Ovary (tissue), 9 donors: Measurements from ENCODE around the gene PES1. TPM values are rescaled to one million over a fixed set of nuclear protein-coding genes. Genes with fewer than 3 reads are reported as not detected.
"Not testable (repeated sequence)": the region's sequence is repeated elsewhere in the genome, so short reads cannot be mapped to it uniquely, and the experiment has no call there.

ENCODE experiments used
- DNase-seq, 5 donors: peaks; one replicate each; pipeline ENCODE4 v3.0.0-alpha.2; 2019 to 2020
- H3K27ac ChIP-seq, 2 donors: fragments of 200-600 bp; one replicate each; pipeline versions ENCODE4 v1.5.1 to v1.8.0; 2019 to 2022
- H3K27me3 ChIP-seq: fragments of 200-600 bp; one replicate; pipeline ENCODE4 v1.8.0; 2022
- H3K36me3 ChIP-seq: fragments of 200-600 bp; sonication (generic); one replicate; pipeline ENCODE4 v1.5.1; 2019
- H3K4me1 ChIP-seq: one replicate; pipeline ENCODE4 v1.8.1; 2013; ENCODE audit warnings: mild to moderate bottlenecking, moderate library complexity; ENCODE audit not compliant: insufficient read depth
- H3K4me3 ChIP-seq: fragments of 200-600 bp; sonication (generic); one replicate; pipeline ENCODE4 v1.5.1; 2017
- H3K9me3 ChIP-seq, 2 donors: fragments of 200-600 bp in 1 of 2; sonication (generic) in 1 of 2; one replicate each; pipeline versions ENCODE4 v1.5.1 to v1.8.1; 2013 to 2019; ENCODE audit warnings: mild to moderate bottlenecking in 1 of 2, moderate library complexity in 1 of 2
- EP300 ChIP-seq: sonication (generic); formaldehyde crosslinking; IDR thresholded peaks from one replicate; pipeline ENCODE4 v1.6.1; 2017; ENCODE audit warnings: antibody characterized with exemption
- POLR2A ChIP-seq: fragments of 450-650 bp; IDR thresholded peaks from one replicate; pipeline ENCODE4 v1.6.1; 2017; ENCODE audit warnings: antibody characterized with exemption, mild to moderate bottlenecking, moderate library complexity
- WGBS, 3 donors: extraction: QIAGEN DNeasy Blood & Tissue Kit in 1 of 3; methylation state at CpG; one replicate each; pipeline versions ENCODE4 v1.1.5 to v1.1.7; 2013 to 2017; 5-methylcytosine and 5-hydroxymethylcytosine counted together
- intact Hi-C, 4 donors: fragments of 100-400 bp; cut with DNase I; formaldehyde crosslinking; loops; one replicate each; pipeline versions ENCODE4 v1.11.0 to v1.15.1; 2022 to 2023
- polyA plus RNA-seq, 2 donors: library from polyadenylated mRNA; stranded (reverse); fragments of 200-250 nt in 1 of 2; fragments of 350-450 nt in 1 of 2; fragmentation: Illumina TruSeq in 1 of 2; extraction: RNeasy Lipid Tissue Mini Kit (QIAGEN cat#74804) in 1 of 2; gene quantifications; one replicate each; pipeline ENCODE4 v1.2.3, GENCODE V29; 2013 to 2014
- total RNA-seq, 7 donors: library from RNA; depleted of rRNA in 2 of 7; stranded (reverse); fragments of >200 nt in 2 of 7; fragmentation: NEBNext Ultra II Directional in 3 of 7; extraction: Animal tissue kit (Norgen Biotek cat#: 25700) in 3 of 7; gene quantifications; one replicate each; pipeline versions ENCODE4 v1.1.0 to v1.2.4, GENCODE V29; 2016 to 2023
- TF ChIP-seq, protein P1 (sequence below), 3 donors: fragments of 450-650 bp in 2 of 3; fragments of 200-600 bp in 1 of 3; IDR thresholded peaks; one replicate each; pipeline versions ENCODE4 v1.5.1 to v1.8.0; 2016 to 2022; ENCODE audit warnings: antibody characterized with exemption in 3 of 3, mild to moderate bottlenecking in 1 of 3
- donor health status: DM: no; HTN: no; CAD: no; lungs with moderate emphysema.
- donor health status: DM: no; HTN: no; CAD: no.
- donor health status: Bipolar disorder and iron deficiency.
- donor health status: DM: yes; HTN: yes; CAD: no.
- donor health status: DM: no; HTN: no; CAD: no.
- donor health status: DM: yes; HTN: yes; CAD: no.

The PES1 gene
- total and polyA plus RNA-seq, 9 donors, result 29.0 to 82.3 (median 62.5) TPM

- intact Hi-C loops, result no loop called here
- Histone ChIP-seq H3K4me1 (no peaks in the 10 kb centered on the region), H3K9me3 (no peaks in the 10 kb centered on the region), H3K4me3 (peak overlapping the region; percentile 31), H3K27ac (peak overlapping the region in 1 of 2 donors; percentile 4), H3K27me3 (no peaks in the 10 kb centered on the region), H3K36me3 (no peaks in the 10 kb centered on the region)
- TF ChIP-seq, protein P1, sequence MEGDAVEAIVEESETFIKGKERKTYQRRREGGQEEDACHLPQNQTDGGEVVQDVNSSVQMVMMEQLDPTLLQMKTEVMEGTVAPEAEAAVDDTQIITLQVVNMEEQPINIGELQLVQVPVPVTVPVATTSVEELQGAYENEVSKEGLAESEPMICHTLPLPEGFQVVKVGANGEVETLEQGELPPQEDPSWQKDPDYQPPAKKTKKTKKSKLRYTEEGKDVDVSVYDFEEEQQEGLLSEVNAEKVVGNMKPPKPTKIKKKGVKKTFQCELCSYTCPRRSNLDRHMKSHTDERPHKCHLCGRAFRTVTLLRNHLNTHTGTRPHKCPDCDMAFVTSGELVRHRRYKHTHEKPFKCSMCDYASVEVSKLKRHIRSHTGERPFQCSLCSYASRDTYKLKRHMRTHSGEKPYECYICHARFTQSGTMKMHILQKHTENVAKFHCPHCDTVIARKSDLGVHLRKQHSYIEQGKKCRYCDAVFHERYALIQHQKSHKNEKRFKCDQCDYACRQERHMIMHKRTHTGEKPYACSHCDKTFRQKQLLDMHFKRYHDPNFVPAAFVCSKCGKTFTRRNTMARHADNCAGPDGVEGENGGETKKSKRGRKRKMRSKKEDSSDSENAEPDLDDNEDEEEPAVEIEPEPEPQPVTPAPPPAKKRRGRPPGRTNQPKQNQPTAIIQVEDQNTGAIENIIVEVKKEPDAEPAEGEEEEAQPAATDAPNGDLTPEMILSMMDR (IDR thresholded peaks at IDR 0.05), result no peak
- TF ChIP-seq EP300, result no peak
- no peak for TF ChIP-seq POLR2A
- WGBS, 3 donors, result 79 to 86% (median 81%) methylated on average over 12 of the region's 12 CpGs
- DNase-seq, result no peak
Measured at GRCh38 chr22:30542811-30543188, 48.9 kb downstream of the PES1 start.

DNA sequence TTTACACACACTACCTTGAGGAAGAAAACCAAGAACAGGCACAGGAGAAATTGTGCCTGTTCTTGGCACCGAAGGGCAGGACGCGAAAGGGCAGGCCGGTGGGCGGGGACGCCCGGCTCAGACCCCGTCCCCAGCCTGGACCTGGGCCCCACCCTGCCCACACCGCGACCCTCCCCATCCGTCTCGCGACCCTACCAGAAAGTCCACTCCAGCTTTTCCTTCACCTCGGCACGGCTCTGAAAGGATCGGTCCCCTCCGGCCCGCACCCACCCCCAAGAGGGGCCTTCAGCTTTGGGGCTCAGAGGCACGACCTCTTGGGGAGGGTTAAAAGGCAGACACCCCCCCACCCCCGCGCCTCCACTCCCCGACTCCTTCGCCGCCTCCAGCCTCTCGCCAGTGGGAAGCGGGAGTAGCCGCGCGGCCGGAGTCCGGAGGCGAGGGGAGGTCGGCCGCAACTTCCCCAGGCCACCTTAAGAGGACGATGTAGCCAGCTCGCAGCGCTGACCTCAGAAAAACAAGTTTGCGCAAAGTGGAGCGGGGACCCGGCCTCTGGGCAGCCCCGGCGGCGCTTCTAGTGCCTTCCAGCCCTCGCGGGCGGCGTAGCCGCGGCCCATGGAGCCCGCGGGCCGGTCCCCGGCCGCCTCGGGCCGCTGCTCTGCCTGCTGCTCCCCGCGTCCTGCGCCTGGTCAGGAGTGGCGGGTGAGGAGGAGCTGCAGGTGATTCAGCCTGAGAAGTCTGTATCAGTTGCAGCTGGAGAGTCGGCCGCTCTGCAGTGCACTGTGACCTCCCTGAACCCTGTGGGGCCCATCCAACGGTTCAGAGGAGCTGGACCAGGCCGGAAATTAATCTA, 49.5 kb downstream of the PES1 start:
- H3K4me1 ChIP-seq, result no peaks in the 10 kb centered on the region
- H3K27ac ChIP-seq, result peak overlapping the region; percentile 4 to 32
- DNase-seq, result peak in 4 of 5 donors; percentile 33 to 62 (median 38)
- intact Hi-C loops, result no loop called here
- no peaks in the 10 kb centered on the region for H3K36me3 ChIP-seq
- TF ChIP-seq EP300, result no peak
- TF ChIP-seq, protein P1 (IDR thresholded peaks at IDR 0.05), result peak in 1 of 3 donors; percentile 4
- WGBS, 3 donors, result 2 to 4% (median 4%) methylated on average over 51 to 64 of the region's 64 CpGs
- no peaks in the 10 kb centered on the region for H3K9me3 ChIP-seq
- H3K27me3 ChIP-seq, result no peaks in the 10 kb centered on the region
- peak overlapping the region; percentile 31 for H3K4me3 ChIP-seq

GRCh38 chr22:30541511-30541910, 50.2 kb downstream of the PES1 start:
- DNase-seq, H3K36me3 ChIP-seq, H3K27me3 ChIP-seq, H3K4me1 ChIP-seq, intact Hi-C loops, H3K9me3 ChIP-seq: not testable (repeated sequence)
- WGBS, 3 donors, result 92 to 94% (median 93%) methylated on average over 3 of the region's 3 CpGs
- Histone ChIP-seq H3K4me3 (peak overlapping the region; percentile 31), H3K27ac (peak overlapping the region in 1 of 2 donors; percentile 4)

DNA sequence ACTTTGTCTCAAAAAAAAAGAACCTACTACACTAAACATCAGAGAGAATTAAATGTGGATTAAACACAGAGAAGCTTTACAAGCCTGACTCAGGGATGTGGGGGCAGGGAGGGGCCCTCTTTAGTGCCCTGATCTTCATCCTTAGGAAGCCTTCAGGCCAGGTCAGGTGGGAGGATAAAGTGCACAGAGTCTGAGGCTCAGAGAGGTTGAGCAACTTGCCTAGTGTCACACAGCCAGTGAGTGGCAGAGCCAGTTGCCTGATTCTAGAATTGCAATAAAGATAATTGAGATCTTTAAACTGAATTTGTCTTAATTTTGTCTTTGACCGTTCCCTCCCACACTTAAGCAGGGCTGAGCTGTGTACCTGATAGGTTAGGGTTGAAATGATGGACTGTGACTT, 52.3 kb downstream of the PES1 start:
- DNase-seq, result no peak
- H3K27me3 ChIP-seq, result no peaks in the 10 kb centered on the region
- 85 to 92% (median 89%) methylated on average over 1 of the region's 1 CpG for WGBS, 3 donors
- H3K36me3 ChIP-seq, result no peaks in the 10 kb centered on the region
- H3K9me3 ChIP-seq, result no peaks in the 10 kb centered on the region
- no peak for TF ChIP-seq EP300
- no peak for TF ChIP-seq POLR2A
- H3K4me3 ChIP-seq, result no peak overlapping the region
- H3K4me1 ChIP-seq, result no peaks in the 10 kb centered on the region
- intact Hi-C loops, result no loop called here
- H3K27ac ChIP-seq, result no peak overlapping the region

GRCh38 chr22:30538280-30538679, 53.4 kb downstream of the PES1 start:
- no peak for DNase-seq
- no peaks in the 10 kb centered on the region for H3K27me3 ChIP-seq
- 89 to 93% (median 92%) methylated on average over 6 of the region's 6 CpGs for WGBS, 3 donors
- no peaks in the 10 kb centered on the region for H3K4me1 ChIP-seq
- TF ChIP-seq EP300 (no peak), POLR2A (no peak)
- TF ChIP-seq, protein P1 (IDR thresholded peaks at IDR 0.05), result no peak
- H3K36me3 ChIP-seq, result no peaks in the 10 kb centered on the region
- no peak overlapping the region for H3K27ac ChIP-seq
- no peak overlapping the region for H3K4me3 ChIP-seq
- intact Hi-C loops, result no loop called here
- no peaks in the 10 kb centered on the region for H3K9me3 ChIP-seq
